IPS DF 4.7 (cell line): ENCODE results near the gene ELOVL1.
A peak's percentile ranks its signal among the peaks of the same experiment; 100 is the strongest.

Source experiments
- DNase-seq: peaks from one replicate; pipeline ENCODE4 v3.0.0-alpha.2; 2013; ENCODE audit warnings: low spot score; ENCODE audit errors: extremely low read depth

ELOVL1 gene

DNA sequence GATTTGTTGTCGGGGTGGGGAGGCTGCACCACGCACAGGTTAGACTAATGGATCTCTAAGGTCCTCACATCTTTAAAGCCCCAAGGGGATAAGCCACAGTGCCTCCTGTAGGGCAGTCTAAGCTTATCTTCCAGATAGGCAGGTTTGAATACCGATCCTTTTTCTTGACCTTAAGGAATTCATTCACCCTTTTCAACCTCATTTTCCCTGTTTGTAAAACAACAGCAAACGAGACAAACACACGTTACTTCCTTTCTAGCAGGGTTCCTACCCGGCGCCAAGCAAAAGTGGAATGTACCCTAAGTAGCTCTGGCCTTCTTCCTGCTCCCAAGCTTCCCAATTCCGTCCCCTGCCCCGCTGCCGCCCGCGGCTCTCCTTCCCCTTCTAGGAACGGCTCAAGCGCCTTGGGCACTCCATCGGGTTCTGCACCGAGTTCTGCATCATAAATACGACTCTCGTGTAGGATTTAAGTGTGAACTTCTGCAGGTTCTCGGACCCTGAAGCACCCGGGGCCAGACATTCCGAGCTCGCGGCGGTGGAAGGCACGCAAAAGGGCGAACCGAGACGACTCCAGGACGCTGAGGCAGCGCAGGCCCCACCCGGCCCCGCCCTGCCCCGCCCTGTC lies 9.6 kb downstream of the ELOVL1 start:
- no peak for DNase-seq

- no peak for DNase-seq
Measured at GRCh38 chr1:43357251-43357650, 10.6 kb downstream of the ELOVL1 start.

- DNase-seq: no peak
Measured at GRCh38 chr1:43354936-43355335, 12.9 kb downstream of the ELOVL1 start.

DNA sequence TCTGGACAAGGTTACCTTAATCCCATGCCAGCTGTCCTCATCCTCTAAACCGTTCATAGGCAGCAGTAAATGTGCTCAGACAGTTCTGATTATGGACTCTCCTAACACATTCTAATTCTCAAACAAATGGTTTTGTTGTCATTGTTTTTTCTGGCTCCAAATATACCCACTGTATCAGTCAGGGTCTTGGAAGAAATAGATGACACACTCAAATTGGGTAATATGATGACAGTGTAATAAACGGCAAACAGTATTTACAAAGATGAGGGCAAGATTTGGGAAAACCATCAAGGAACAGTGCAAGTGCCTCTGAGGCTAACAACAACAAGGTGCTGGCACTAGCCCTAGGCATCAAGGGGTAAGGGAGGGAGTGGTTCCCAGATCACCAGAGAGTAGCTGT lies 13.3 kb downstream of the ELOVL1 start:
- DNase-seq: no peak

DNA sequence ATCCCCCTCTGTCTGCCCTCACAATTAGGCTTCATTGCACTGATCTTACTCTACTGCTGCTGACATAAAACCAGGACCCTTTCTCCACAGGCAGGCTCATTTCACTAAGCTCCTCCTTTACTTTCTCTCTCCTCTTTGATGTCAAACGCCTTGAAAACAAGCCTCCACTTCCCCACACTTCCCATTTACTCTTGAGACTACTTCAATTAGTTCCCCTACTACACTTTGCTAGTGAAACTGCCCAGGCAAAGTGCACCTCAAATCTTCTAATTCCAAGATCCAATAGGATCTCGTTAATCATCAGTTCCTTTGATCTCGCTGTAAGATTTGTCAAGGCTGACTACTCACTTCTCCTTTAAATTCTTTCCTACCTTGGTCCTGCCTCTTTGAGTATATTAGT lies 14.9 kb downstream of the ELOVL1 start:
- DNase-seq: no peak

DNA sequence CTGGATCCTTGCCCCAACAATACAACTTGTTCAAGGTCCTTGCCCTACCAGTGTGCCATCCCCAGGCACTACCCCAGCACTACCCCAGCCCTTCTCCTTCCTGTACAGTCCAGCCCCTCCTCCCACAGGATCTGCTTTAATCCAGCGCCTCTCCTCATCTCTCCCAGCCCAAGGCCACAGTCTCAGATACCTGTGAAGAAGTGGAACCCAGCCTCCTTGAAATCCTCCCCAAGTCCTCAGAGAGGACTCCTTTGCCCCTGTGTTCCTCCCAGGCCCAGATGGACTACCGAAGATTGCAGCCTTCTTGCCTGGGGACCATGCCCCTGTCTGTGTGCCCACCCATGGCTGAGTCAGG lies 15.5 kb downstream of the ELOVL1 start:
- DNase-seq: no peak

DNA sequence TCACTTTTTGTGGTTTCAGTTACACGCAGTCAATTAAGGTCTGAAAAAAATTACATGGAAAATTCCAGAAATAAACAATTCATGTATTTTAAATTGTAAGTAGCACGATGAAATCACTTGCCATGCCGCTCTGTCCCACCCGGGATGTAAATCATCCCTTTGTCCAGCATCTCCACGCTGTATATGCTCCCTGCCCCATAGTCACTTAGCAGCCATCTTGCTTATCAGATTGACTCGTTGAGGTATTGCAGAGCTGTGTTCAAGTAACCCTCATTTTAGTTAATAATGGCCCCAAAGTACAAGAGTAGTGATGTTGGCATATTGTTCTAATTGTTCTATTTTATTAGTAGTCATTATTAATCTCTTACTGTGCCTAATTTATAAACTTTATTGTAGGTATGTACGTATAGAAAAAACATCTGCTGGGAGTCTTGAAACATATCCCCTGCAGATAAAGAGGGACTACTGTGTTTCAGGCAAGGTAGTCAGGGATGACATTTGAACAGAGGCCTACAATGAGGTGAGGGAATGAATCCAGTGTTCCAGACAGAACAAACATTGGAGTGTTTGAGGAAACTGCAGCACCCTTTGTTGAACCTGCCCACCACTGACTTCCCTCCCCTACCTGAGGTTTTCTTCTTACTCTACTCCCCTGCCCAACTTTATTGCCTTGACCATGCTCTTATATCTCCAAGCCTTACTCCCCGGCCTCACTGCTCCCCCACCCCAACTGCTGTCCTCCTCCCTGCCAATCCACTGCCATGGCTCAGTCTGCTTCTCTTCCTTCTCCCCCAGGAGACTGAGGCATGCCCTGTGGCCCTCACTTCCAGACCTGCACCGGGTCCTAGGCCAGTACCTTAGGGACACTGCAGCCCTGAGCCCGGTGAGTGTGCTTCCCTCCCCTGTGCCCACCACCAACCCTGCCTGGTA lies 16.1 kb downstream of the ELOVL1 start:
- no peak for DNase-seq

DNA sequence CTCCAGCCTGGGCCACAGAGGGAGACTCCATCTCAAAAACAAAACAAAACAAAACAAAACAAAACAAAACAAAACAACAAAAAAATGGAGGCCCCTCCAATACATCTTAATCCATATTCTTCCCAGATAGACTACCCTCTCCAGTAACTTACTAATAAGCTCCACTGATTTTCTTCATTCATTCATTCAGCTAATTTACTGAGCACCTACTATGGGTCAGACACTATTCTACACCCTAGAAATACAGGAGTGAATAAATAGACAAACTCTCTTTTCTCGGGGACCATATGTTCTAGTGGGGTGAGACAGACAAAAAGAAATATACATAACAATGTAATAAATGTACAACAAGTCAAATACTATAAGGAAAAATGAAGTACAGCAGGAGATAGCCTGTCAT lies 16.8 kb downstream of the ELOVL1 start:
- no peak for DNase-seq

DNA sequence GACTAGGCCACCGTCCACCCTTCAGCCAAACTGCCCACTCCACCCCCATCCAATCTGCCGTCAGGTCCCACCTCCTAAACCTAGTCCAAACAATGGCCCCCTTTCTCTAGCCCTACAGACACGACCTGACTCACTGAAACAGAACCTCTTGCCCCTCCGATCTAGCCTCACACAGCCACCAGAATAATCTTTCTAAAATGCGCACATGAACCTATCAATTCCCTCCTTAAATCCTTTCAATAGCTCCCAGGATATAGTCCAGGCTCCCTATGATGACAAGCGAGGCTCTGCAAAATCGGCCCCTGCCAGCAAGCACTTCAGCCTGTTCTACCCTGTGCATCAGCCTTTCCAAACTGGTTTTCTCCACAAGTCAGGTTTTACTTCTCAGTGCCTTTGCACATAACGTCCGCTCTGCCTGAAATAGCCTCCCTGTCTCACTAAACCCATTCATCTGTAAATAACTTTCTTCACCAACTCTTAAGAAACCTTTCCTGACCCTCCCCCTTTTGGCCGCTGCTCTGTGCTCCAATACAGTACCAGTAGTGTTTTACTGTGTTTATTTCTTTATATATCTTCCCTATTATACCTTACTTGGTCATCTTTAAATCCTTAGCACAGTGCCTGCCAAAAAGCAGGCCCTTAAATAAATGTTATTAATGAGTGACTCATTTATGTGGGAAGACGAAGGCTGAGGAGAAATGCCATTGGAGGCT lies 18.1 kb downstream of the ELOVL1 start:
- no peak for DNase-seq

DNA sequence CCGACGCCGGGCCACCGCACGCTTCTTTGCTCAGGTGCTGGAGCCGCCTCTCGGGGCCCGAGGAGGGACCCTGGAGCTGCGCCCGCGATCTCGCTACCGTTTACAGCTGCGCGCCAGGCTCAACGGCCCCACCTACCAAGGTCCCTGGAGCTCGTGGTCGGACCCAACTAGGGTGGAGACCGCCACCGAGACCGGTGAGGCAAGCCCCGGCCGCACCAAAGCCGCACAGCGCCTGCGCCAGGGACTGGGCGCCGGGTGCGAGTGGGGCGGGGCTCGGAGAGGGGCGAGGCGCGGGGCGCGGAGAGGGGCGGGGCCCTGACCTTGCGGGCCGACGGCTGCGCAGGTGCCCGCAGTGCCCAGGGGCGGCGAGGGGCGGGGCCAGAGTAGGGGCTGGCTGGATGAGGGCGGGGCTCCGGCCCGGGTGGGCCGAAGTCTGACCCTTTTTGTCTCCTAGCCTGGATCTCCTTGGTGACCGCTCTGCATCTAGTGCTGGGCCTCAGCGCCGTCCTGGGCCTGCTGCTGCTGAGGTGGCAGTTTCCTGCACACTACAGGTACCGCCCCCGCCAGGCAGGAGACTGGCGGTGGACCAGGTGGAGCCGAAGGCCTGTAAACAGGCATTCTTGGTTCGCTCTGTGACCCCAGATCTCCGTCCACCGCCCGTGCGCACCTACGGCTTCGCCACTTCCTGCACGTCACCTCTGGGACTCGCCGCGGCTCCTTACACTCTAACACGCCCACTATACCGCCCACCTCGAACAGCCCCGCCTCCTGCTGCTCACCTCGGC lies 18.8 kb downstream of the ELOVL1 start:
- peak; percentile 86 for DNase-seq

DNA sequence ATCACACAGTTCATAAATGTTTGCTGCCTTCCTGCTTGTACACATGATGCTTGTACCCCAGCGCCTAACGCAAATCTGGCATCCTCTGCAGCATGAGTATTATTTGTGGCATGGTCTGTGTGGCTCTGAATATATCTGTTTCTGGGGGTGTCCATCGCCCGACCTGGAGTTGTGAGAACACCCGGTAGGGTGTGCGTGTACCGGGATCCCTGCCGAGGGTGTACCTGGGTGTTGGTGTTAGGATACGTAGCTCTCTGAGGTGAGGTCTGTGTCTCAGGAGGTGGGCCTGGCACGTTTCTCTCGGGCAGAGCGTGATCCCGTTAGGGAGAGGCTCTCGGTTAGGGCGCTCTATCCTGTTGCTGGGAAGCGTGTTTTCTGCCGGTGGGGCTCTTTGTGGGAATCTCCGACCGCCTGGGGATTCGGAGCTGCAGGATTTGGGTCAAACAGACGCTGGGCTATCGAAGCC lies 19.4 kb downstream of the ELOVL1 start:
- no peak for DNase-seq

DNA sequence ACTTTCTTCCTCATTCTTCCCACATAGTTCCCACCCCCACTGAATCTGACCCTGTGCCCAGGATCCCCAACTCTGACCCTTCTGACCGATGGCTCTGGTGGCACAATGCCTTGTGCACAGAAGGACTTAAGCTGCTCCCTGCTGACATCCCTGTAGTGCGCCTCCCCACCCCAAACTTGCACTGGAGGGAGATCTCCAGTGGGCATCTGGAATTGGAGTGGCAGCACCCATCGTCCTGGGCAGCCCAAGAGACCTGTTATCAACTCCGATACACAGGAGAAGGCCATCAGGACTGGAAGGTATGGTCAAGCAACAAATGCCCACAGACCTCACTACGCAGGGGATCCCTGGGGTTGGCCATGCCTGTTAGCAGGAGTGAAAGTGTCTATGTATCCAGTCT lies 21.2 kb downstream of the ELOVL1 start:
- no peak for DNase-seq

GRCh38 chr1:43345120-43345519 lies 22.7 kb downstream of the ELOVL1 start:
- no peak for DNase-seq

DNA sequence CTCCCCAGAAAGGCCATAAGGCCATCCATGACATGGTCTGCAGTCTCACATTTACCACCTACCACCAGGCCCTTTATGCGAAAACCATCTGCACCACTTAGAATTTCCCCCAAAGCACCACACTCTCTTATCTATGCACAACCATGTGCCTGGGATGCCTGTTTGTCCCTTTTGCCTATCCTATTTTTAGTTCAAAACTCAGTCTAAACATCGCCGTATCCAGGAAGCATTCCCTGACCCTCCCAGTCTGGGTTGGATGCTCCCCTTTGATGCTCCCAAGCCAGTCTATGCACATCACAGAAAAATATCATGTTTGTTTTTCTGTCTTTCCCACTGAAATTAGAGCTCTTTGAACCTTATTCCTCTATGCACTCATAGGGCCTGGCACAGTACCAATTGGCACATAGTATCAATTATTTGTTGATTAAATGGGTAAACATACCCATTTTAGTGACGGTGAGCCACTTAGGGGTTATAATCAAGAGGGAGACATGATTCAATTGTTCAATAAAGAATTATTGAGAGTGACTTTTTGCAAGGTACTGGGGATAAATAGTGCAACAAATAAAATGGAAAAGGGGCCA lies 23.5 kb downstream of the ELOVL1 start:
- no peak for DNase-seq

GRCh38 chr1:43340559-43340958 lies 27.3 kb downstream of the ELOVL1 start:
- DNase-seq: no peak

- DNase-seq: no peak
Measured at GRCh38 chr1:43339584-43340232, 28.1 kb downstream of the ELOVL1 start.

- no peak for DNase-seq
Measured at GRCh38 chr1:43338001-43338400, 29.8 kb downstream of the ELOVL1 start.

DNA sequence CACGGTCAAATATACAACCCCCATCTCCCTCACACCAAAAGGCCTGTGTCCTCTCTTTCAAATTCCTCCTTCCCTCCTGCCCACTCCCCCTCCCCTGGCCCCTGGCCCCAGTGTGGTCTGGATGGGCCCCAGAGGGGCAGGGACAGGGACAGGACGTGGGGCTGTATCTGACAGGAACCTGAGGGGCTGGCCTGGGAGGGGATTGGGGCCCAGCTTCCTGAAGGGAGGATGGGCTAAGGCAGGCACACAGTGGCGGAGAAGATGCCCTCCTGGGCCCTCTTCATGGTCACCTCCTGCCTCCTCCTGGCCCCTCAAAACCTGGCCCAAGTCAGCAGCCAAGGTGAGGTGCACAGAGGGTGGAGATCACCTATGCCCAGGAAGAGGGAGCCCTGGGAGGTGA lies 30.2 kb downstream of the ELOVL1 start, which contains the start of gene MPL:
Gene MPL (plus strand): TSS at position 231 of the 400 bp plus-strand sequence. CDS start 31 bp downstream, at position 262.
- DNase-seq: no peak

GRCh38 chr1:43334453-43335205 lies 33.2 kb downstream of the ELOVL1 start:
- no peak for DNase-seq

DNA sequence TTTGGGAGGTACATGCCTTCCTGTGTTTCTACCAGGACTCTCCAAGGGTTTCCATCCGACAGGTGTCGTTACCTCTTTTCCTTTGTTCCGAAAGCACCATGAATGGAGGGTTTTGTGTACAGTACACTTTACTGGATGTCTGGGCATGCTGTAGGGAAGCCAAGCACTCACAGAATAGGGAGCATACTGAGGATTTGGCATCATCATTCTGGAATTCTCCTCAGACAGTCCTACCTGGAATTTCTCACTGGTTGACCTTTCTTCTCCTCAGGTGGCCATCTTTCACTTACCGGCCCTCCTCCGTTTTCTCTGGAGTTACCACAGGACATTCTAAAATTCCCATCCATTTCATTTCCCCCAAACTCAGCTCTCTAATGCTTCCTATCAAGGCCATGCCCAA lies 36.1 kb downstream of the ELOVL1 start:
- no peak for DNase-seq
